ENCODE measurements around the gene FAM13A. TPM values are rescaled to one million over a fixed set of nuclear protein-coding genes. Genes with fewer than 3 reads are reported as not detected.
A peak's percentile ranks its signal among the peaks of the same experiment; 100 is the strongest.

The FAM13A gene
- total RNA-seq, 4 donors from 2014 or later = 157 to 327 (median 202) TPM

GRCh38 chr4:88742561-88742960, 314.4 kb downstream of the FAM13A start:
- H3K36me3 ChIP-seq = peaks cover 16% of the 10 kb centered on the region in 2 donors
- WGBS, 2 donors = 75 to 81% methylated on average over 2 of the region's 2 CpGs
- no peaks in the 10 kb centered on the region for H3K9me3 ChIP-seq
- H3K27me3 ChIP-seq = no peaks in the 10 kb centered on the region
- no peak overlapping the region for H3K27ac ChIP-seq
- no peak for TF ChIP-seq CTCF (IDR thresholded peaks at IDR 0.05)
- no peak for TF ChIP-seq POLR2A (IDR thresholded peaks at IDR 0.05)
- H3K4me3 ChIP-seq (replicated peaks in 1 of 3) = no peak overlapping the region
- intact Hi-C loops (cut with DNase I) = no loop called here
- peaks cover 43 to 62% of the 10 kb centered on the region in 2 donors for H3K4me1 ChIP-seq
- DNase-seq = no peak

GRCh38 chr4:88738180-88738579, 318.8 kb downstream of the FAM13A start:
- 58 to 68% methylated on average over 4 of the region's 4 CpGs for WGBS, 2 donors
- intact Hi-C loops (cut with DNase I) = no loop called here
- H3K27me3 ChIP-seq = no peaks in the 10 kb centered on the region
- H3K9me3 ChIP-seq = no peaks in the 10 kb centered on the region
- no peak for DNase-seq
- H3K36me3 ChIP-seq = peaks cover 8% of the 10 kb centered on the region in 2 donors
- peak overlapping the region; percentile 91 to 95 (median 94) for H3K27ac ChIP-seq
- peaks cover 50 to 59% of the 10 kb centered on the region in 2 donors for H3K4me1 ChIP-seq
- no peak overlapping the region for H3K4me3 ChIP-seq (replicated peaks in 1 of 3)
- no peak for TF ChIP-seq CTCF (IDR thresholded peaks at IDR 0.05)
- no peak for TF ChIP-seq POLR2A (IDR thresholded peaks at IDR 0.05)

- H3K27me3 ChIP-seq = no peaks in the 10 kb centered on the region
- peaks cover 8% of the 10 kb centered on the region in 2 donors for H3K36me3 ChIP-seq
- intact Hi-C loops (cut with DNase I) = no loop called here
- H3K27ac ChIP-seq = peak overlapping the region; percentile 91 to 95 (median 94)
- no peaks in the 10 kb centered on the region for H3K9me3 ChIP-seq
- H3K4me1 ChIP-seq = peaks cover 55 to 59% of the 10 kb centered on the region in 2 donors
- 25 to 30% methylated on average over 14 of the region's 14 CpGs for WGBS, 2 donors
- H3K4me3 ChIP-seq (replicated peaks in 1 of 3) = peak overlapping the region in 2 of 3 donors; percentile 10 to 12
- peak; percentile 87 to 88 for DNase-seq
- TF ChIP-seq POLR2A (IDR thresholded peaks at IDR 0.05) = peak in 1 of 2 donors; percentile 71
- no peak for TF ChIP-seq CTCF (IDR thresholded peaks at IDR 0.05)
Measured at GRCh38 chr4:88737307-88737941, 319.6 kb downstream of the FAM13A start.

- no peak for DNase-seq
- intact Hi-C loops (cut with DNase I) = no loop called here
- peak overlapping the region; percentile 91 to 95 (median 94) for H3K27ac ChIP-seq
- H3K4me3 ChIP-seq (replicated peaks in 1 of 3) = peak overlapping the region in 1 of 3 donors; percentile 13
- H3K4me1 ChIP-seq = peaks cover 55 to 59% of the 10 kb centered on the region in 2 donors
- peaks cover 14 to 16% of the 10 kb centered on the region in 2 donors for H3K36me3 ChIP-seq
- TF ChIP-seq POLR2A (IDR thresholded peaks at IDR 0.05) = no peak
- TF ChIP-seq CTCF (IDR thresholded peaks at IDR 0.05) = no peak
- no peaks in the 10 kb centered on the region for H3K27me3 ChIP-seq
- no peaks in the 10 kb centered on the region for H3K9me3 ChIP-seq
- 66 to 70% methylated on average over 3 of the region's 3 CpGs for WGBS, 2 donors
Measured at GRCh38 chr4:88736264-88736663, 320.7 kb downstream of the FAM13A start.

GRCh38 chr4:88735564-88735963, 321.4 kb downstream of the FAM13A start:
- intact Hi-C loops (cut with DNase I) = no loop called here
- Histone ChIP-seq H3K9me3 (no peaks in the 10 kb centered on the region), H3K27ac (peak overlapping the region; percentile 91 to 95 (median 94)), H3K4me1 (peaks cover 55 to 59% of the 10 kb centered on the region in 2 donors), H3K4me3 (replicated peaks in 1 of 3) (no peak overlapping the region), H3K27me3 (no peaks in the 10 kb centered on the region), H3K36me3 (peaks cover 21 to 23% of the 10 kb centered on the region in 2 donors)
- TF ChIP-seq POLR2A (IDR thresholded peaks at IDR 0.05) (peak in 1 of 2 donors; percentile 7), CTCF (IDR thresholded peaks at IDR 0.05) (no peak)
- DNase-seq = no peak
- WGBS, 2 donors = 26 to 32% methylated on average over 1 of the region's 1 CpG
